Adrenal gland (tissue), 12 donors: Measurements from ENCODE around the gene JPH3. TPM values are rescaled to one million over a fixed set of nuclear protein-coding genes. Genes with fewer than 3 reads are reported as not detected.

Experiments
- DNase-seq, 7 donors: peaks; one replicate each; pipeline ENCODE4 v3.0.0-alpha.2; 2019 to 2020
- H3K27ac ChIP-seq, 5 donors: fragments of 200-600 bp; sonication (generic) in 4 of 5; 1 replicate in 3 of 5; 2 replicates in 2 of 5; pipeline versions ENCODE4 v1.5.1 to v1.8.0; 2016 to 2020; ENCODE audit warnings: mild to moderate bottlenecking in 1 of 5
- H3K27me3 ChIP-seq: fragments of 200-600 bp; 2 replicates; pipeline ENCODE4 v1.8.0; 2021
- H3K36me3 ChIP-seq, 2 donors: fragments of 200-600 bp; replicated peaks in 1 of 2; 1 replicate in 1 of 2; 2 replicates in 1 of 2; pipeline versions ENCODE4 v1.5.1 to v1.8.0; 2018 to 2022
- H3K4me1 ChIP-seq, 2 donors: fragments of 200-600 bp; replicated peaks in 1 of 2; 1 replicate in 1 of 2; 2 replicates in 1 of 2; pipeline versions ENCODE4 v1.5.1 to v1.8.0; 2018 to 2021
- H3K4me3 ChIP-seq, 4 donors: fragments of 200-600 bp; sonication (generic) in 3 of 4; one replicate each; pipeline ENCODE4 v1.5.1; 2016 to 2018
- H3K9me3 ChIP-seq, 3 donors: fragments of 200-600 bp; sonication (generic) in 1 of 3; replicated peaks in 1 of 3; 1 replicate in 2 of 3; 2 replicates in 1 of 3; pipeline versions ENCODE4 v1.5.1 to v1.8.0; 2016 to 2021
- POLR2A ChIP-seq, 2 donors: fragments of 450-650 bp; IDR thresholded peaks; one replicate each; pipeline ENCODE4 v1.6.1; 2017; ENCODE audit warnings: antibody characterized with exemption in 2 of 2, mild to moderate bottlenecking in 2 of 2, moderate library complexity in 1 of 2
- WGBS, 4 donors: extraction: QIAGEN DNeasy Blood & Tissue Kit in 2 of 4; methylation state at CpG; one replicate each; pipeline versions ENCODE4 v1.1.5 to v1.1.7; 2013 to 2017; 5-methylcytosine and 5-hydroxymethylcytosine counted together
- intact Hi-C, 2 donors: fragments of 100-400 bp; cut with DNase I; formaldehyde crosslinking; loops; one replicate each; pipeline versions ENCODE4 v1.14.1 to v1.15.0; 2022 to 2023
- polyA plus RNA-seq, 3 donors: library from polyadenylated mRNA; stranded (reverse); fragments of 200-250 nt in 2 of 3; fragments of 350-450 nt in 1 of 3; fragmentation: Illumina TruSeq in 1 of 3; extraction: RNeasy Lipid Tissue Mini Kit (QIAGEN cat#74804) in 1 of 3; gene quantifications; one replicate each; pipeline ENCODE4 v1.2.3, GENCODE V29; 2013 to 2014
- total RNA-seq, 9 donors: library from RNA; depleted of rRNA in 4 of 9; stranded (reverse); fragments of >200 nt in 4 of 9; fragments of 120-200 nt in 1 of 9; fragmentation: NEBNext Ultra II Directional in 1 of 9; extraction: Animal tissue kit (Norgen Biotek cat#: 25700) in 1 of 9; gene quantifications; one replicate each; pipeline versions ENCODE4 v1.1.0 to v1.2.4, GENCODE V29; 2013 to 2023
- TF ChIP-seq, protein P1 (sequence below), 6 experiments: fragments of 450-650 bp in 4 of 6; fragments of 200-600 bp in 2 of 6; sonication (generic) in 1 of 6; IDR thresholded peaks; 1 replicate in 5 of 6; 2 replicates in 1 of 6; pipeline versions ENCODE4 v1.5.1 to v1.8.0; 2016 to 2021; ENCODE audit warnings: antibody characterized with exemption in 6 of 6, mild to moderate bottlenecking in 2 of 6, moderate library complexity in 1 of 6
- donor health status: healthy with polysubstance abuse.
- donor health status: Bipolar disorder and iron deficiency.
- donor health status: DM: yes; HTN: yes; CAD: no.
- donor health status: DM: no; HTN: no; CAD: no.
- donor health status: DM: no; HTN: no; CAD: no.
- donor health status: DM: yes; HTN: yes; CAD: no.

The JPH3 gene
- total and polyA plus RNA-seq, 12 donors, result 0.10 to 3.7 (median 0.71) TPM; not detected in 1

DNA sequence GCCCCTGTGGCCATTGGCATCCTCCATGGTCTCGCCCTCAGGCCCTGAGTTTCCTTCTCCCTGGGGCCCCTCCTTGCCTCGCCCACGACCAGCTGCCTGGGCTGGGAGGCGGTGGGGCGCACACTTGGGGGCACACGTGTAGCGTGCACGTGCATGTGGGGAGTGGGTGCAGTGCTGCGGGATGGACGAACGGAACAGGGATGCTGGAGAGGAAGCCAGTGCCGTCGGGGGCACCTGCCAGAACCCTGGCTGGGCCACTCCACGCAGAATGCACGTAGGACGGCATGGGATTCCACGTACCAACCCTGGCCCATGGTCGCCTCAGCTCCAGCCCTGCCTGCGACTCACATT lies 83.1 kb downstream of the JPH3 start:
- Histone ChIP-seq H3K27ac (no peak overlapping the region), H3K9me3 (no peaks in the 10 kb centered on the region), H3K27me3 (no peaks in the 10 kb centered on the region), H3K36me3 (no peaks in the 10 kb centered on the region), H3K4me3 (no peak overlapping the region), H3K4me1 (no peaks in the 10 kb centered on the region)
- no peak for DNase-seq
- 80 to 89% (median 84%) methylated on average over 15 to 19 of the region's 19 CpGs for WGBS, 4 donors
- intact Hi-C loops, result no loop called here
- TF ChIP-seq, protein P1, sequence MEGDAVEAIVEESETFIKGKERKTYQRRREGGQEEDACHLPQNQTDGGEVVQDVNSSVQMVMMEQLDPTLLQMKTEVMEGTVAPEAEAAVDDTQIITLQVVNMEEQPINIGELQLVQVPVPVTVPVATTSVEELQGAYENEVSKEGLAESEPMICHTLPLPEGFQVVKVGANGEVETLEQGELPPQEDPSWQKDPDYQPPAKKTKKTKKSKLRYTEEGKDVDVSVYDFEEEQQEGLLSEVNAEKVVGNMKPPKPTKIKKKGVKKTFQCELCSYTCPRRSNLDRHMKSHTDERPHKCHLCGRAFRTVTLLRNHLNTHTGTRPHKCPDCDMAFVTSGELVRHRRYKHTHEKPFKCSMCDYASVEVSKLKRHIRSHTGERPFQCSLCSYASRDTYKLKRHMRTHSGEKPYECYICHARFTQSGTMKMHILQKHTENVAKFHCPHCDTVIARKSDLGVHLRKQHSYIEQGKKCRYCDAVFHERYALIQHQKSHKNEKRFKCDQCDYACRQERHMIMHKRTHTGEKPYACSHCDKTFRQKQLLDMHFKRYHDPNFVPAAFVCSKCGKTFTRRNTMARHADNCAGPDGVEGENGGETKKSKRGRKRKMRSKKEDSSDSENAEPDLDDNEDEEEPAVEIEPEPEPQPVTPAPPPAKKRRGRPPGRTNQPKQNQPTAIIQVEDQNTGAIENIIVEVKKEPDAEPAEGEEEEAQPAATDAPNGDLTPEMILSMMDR (IDR thresholded peaks at IDR 0.05), result no peak
- no peak for TF ChIP-seq POLR2A (IDR thresholded peaks at IDR 0.05)

DNA sequence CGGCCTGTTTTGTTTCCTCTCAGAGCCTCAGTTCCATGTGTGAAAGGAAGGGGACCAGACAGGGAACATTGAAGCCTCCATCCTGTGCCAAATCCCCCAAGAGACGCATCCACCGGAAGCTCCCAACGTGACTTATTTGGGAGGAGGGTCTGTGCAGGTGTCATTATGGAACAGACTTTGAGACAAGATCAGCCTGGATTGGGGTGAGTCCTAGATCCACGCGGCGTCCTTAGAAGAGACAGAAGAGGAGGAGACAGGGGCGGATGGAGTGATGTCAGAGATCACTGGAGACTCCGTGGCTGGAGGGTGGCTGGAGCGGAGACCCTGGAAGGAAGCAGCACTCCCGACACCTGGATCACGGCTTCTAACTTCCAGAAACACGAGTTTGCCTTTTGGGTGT lies 83.5 kb downstream of the JPH3 start:
- intact Hi-C loops, result no loop called here
- H3K4me3 ChIP-seq, result no peak overlapping the region
- WGBS, 4 donors, result 74 to 76% (median 75%) methylated on average over 12 to 13 of the region's 13 CpGs
- H3K27me3 ChIP-seq, result no peaks in the 10 kb centered on the region
- H3K36me3 ChIP-seq, result no peaks in the 10 kb centered on the region
- TF ChIP-seq POLR2A (IDR thresholded peaks at IDR 0.05), result no peak
- TF ChIP-seq, protein P1 (IDR thresholded peaks at IDR 0.05), result no peak
- no peak overlapping the region for H3K27ac ChIP-seq
- no peaks in the 10 kb centered on the region for H3K4me1 ChIP-seq
- DNase-seq, result no peak
- H3K9me3 ChIP-seq, result no peaks in the 10 kb centered on the region

DNA sequence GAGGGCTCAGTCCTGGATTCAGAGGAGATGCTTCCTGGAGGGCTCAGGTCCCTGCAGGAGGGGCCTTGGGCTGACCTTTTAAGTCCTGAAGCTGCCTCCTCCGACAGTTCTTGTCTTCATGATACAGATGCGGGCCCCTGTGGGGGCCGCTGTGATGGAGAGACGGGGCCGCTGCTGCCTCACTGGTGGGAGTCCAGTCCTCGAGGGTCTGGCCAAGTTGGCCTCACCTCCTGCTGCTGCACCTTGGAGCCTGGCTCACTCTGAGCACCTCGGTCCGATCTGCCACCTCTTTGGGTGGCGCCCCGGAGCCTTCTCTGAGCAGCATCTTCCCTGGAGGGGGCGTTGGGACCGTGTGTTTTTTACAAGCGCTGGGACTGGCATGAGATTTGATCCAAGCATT lies 84.4 kb downstream of the JPH3 start:
- Histone ChIP-seq H3K36me3 (no peaks in the 10 kb centered on the region), H3K4me1 (no peaks in the 10 kb centered on the region), H3K27me3 (no peaks in the 10 kb centered on the region), H3K27ac (no peak overlapping the region), H3K9me3 (no peaks in the 10 kb centered on the region), H3K4me3 (no peak overlapping the region)
- intact Hi-C loops, result no loop called here
- WGBS, 4 donors, result 69 to 73% (median 71%) methylated on average over 4 to 13 of the region's 13 CpGs; no CpG with 5 or more reads in 1 of the 4 donors
- TF ChIP-seq, protein P1 (IDR thresholded peaks at IDR 0.05), result no peak
- TF ChIP-seq POLR2A (IDR thresholded peaks at IDR 0.05), result no peak
- no peak for DNase-seq

DNA sequence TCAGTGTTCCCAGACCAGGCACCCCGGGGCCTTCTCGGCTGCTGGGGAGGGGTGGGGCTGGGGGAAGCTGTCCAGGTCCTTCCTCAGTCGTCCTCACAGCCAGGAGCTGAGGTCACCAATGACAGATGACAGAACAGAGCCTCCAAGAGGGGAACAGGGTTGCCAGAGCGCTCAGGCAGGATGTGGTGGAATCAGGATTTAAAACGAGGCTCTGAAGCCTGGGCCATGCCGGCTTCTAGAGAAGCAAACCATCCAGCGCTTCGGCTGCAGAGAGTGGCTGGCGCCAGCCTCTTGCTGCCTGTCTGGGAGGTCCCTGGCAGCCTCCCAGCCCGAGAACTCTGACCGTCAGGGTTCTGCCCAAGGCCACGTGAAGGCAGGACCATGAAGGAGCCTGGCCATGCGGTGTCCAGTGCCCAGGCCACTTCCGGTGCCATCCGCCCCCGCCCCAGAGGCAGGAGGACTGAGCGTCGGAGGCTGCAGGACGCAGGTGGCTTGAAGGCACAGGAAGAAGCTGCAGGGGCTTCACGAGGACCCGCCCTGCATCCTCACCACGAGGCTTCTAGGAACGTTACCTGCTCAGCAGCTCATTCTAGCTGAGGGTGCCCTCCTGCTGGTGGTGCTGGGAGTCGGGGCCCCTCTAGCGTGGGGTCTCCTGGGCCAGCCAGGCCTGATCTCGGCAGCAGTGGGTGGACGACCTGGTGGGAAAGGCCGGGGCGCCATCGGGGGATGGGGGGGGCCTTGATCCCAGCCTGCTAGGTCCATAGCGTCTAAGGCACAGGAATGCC lies 85.0 kb downstream of the JPH3 start:
- H3K36me3 ChIP-seq, result no peaks in the 10 kb centered on the region
- H3K27me3 ChIP-seq, result no peaks in the 10 kb centered on the region
- H3K4me3 ChIP-seq, result no peak overlapping the region
- no peaks in the 10 kb centered on the region for H3K4me1 ChIP-seq
- DNase-seq, result peak in 1 of 7 donors; percentile 14
- intact Hi-C loops, result no loop called here
- H3K9me3 ChIP-seq, result no peaks in the 10 kb centered on the region
- H3K27ac ChIP-seq, result no peak overlapping the region
- no peak for TF ChIP-seq POLR2A (IDR thresholded peaks at IDR 0.05)
- TF ChIP-seq, protein P1 (IDR thresholded peaks at IDR 0.05), result no peak
- whole genome bisulfite sequencing, 4 donors, result 55 to 62% (median 60%) methylated on average over 6 to 31 of the region's 31 CpGs
